Omental fat pad (tissue), 4 donors: ENCODE data around the gene MRGPRF. TPM values are rescaled to one million over a fixed set of nuclear protein-coding genes. Genes with fewer than 3 reads are reported as not detected.
A peak's percentile ranks its signal among the peaks of the same experiment; 100 is the strongest.

Experiments
- ATAC-seq: fragments of 150-250 bp; one replicate; pipeline ENCODE4 v1.9.1; 2016; ENCODE audit warnings: mild to moderate bottlenecking, moderate library complexity; ENCODE audit not compliant: low FRiP score
- DNase-seq: peaks from one replicate; pipeline ENCODE4 v3.0.0-alpha.2; 2019; ENCODE audit warnings: low spot score
- total RNA-seq, 4 donors: library from RNA; depleted of rRNA; stranded (reverse); fragments of >200 nt; gene quantifications; one replicate each; pipeline ENCODE4 v1.1.0, GENCODE V29; 2016
- TF ChIP-seq, protein P1 (sequence below), 3 donors: fragments of 450-650 bp; IDR thresholded peaks; one replicate each; pipeline ENCODE4 v1.5.1; 2016 to 2017; ENCODE audit warnings: antibody characterized with exemption in 3 of 3, mild to moderate bottlenecking in 3 of 3, moderate library complexity in 2 of 3

MRGPRF gene, protein sequence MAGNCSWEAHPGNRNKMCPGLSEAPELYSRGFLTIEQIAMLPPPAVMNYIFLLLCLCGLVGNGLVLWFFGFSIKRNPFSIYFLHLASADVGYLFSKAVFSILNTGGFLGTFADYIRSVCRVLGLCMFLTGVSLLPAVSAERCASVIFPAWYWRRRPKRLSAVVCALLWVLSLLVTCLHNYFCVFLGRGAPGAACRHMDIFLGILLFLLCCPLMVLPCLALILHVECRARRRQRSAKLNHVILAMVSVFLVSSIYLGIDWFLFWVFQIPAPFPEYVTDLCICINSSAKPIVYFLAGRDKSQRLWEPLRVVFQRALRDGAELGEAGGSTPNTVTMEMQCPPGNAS
- total RNA-seq, result 10 to 100 TPM; 27.8 to 59.4 (median 54.5) TPM

DNA sequence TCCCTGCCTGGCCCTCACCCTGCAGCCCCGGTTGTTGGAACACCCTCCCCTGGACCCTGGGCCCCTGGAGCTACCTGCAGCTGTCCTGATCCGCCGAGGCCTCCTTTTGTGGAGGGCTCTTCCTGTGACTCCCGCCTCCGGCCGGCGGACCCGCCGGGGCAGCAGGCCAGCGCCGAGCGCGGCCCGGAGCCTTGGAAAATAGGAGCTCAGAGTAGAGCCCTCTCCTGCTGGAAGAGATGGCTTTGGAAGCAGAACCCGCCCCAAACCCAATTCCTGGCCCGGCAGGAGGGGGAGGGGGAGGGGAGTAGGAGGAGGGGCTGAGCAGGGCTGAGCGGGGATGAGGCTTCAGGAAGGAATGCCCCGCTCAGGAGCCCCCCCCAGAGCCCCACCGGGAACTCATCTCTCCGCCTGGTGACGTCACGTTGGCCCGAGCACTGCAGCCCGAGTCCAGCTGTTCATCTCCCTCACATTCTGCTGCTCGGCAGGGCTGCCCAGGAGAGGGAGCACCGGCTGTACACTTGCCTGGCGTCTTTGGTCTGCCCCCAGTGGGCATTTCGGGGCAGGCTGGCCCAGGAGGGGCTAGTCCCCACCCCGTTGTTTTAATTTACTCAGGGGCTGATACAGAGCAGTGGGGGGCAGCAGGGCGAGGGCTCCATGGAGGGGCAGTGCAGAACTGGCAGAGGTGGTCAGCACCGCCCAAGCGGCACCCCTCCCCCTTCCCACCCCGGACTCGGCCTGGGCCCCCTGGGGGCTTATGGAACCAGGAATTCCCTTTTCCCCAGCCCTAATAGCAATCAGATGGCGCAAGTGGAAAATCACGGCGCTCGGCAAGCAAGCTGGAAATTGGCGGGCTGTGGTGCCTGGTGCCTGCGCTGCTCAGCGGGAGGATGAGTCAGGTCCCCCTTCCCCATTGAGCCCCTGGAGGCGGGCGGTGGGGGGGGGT is at the start of gene MRGPRF:
Gene MRGPRF, minus strand, starts transcription at position 238 of the 943 bp plus-strand sequence. CDS start 3,345 bp downstream, outside the sequence.
- TF ChIP-seq, protein P1, sequence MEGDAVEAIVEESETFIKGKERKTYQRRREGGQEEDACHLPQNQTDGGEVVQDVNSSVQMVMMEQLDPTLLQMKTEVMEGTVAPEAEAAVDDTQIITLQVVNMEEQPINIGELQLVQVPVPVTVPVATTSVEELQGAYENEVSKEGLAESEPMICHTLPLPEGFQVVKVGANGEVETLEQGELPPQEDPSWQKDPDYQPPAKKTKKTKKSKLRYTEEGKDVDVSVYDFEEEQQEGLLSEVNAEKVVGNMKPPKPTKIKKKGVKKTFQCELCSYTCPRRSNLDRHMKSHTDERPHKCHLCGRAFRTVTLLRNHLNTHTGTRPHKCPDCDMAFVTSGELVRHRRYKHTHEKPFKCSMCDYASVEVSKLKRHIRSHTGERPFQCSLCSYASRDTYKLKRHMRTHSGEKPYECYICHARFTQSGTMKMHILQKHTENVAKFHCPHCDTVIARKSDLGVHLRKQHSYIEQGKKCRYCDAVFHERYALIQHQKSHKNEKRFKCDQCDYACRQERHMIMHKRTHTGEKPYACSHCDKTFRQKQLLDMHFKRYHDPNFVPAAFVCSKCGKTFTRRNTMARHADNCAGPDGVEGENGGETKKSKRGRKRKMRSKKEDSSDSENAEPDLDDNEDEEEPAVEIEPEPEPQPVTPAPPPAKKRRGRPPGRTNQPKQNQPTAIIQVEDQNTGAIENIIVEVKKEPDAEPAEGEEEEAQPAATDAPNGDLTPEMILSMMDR (IDR thresholded peaks at IDR 0.05), result no peak
- DNase-seq (peak; percentile 83), ATAC-seq (peak; percentile 65)

DNA sequence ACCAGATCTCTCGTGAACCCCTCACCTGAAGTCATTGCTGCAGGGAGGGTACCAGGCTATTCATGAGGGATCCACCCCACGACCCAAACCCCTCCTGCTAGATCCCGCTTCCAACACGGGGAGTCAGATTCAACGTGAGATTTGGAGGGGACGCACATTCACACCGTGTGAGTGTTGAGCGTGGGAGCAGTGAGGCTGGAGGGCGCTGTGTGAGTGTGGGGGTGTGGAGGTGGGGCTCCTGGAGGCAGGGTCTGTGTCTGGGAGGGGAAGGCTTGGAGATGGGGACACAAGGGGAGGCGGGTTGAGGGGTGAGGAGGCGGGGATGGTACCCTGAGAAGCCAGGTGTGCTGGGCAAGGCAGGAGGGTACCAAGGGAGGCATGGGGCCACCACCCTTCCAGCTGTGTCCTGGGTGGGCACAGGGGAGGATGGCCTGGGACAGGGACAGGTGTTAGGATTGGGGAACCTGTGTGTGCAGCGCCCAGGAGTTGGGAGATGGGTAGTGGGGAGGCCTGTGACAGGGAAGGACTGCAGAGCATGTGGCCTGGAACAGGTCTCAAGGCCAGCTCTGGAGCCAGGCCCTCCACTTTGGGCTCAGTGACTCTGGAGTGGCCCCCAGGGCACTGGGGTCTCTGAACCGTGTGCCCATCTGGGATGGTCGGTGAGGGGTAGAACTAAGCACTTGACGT is 49.3 kb upstream of the MRGPRF start:
- no peak for ATAC-seq
- TF ChIP-seq, protein P1 (IDR thresholded peaks at IDR 0.05), result no peak
- no peak for DNase-seq

DNA sequence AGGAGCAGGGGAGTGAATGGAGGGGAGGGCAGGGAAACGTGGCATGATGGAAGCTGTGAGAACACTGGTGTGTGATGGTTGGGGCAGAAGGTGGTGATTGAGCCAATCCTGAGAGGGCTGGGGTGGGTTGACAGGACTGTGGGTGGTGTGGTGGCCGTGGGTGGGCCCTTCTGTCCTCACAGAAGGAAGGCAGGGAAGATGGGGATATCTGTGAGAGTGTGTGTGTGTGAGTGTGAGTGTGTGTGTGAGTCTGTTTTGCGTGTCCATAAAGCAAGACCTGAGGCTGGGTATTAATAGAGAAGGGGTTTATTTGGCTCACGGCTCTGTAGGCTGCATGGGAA is 48.6 kb upstream of the MRGPRF start:
- DNase-seq, result no peak
- TF ChIP-seq, protein P1 (IDR thresholded peaks at IDR 0.05), result no peak
- ATAC-seq, result no peak

DNA sequence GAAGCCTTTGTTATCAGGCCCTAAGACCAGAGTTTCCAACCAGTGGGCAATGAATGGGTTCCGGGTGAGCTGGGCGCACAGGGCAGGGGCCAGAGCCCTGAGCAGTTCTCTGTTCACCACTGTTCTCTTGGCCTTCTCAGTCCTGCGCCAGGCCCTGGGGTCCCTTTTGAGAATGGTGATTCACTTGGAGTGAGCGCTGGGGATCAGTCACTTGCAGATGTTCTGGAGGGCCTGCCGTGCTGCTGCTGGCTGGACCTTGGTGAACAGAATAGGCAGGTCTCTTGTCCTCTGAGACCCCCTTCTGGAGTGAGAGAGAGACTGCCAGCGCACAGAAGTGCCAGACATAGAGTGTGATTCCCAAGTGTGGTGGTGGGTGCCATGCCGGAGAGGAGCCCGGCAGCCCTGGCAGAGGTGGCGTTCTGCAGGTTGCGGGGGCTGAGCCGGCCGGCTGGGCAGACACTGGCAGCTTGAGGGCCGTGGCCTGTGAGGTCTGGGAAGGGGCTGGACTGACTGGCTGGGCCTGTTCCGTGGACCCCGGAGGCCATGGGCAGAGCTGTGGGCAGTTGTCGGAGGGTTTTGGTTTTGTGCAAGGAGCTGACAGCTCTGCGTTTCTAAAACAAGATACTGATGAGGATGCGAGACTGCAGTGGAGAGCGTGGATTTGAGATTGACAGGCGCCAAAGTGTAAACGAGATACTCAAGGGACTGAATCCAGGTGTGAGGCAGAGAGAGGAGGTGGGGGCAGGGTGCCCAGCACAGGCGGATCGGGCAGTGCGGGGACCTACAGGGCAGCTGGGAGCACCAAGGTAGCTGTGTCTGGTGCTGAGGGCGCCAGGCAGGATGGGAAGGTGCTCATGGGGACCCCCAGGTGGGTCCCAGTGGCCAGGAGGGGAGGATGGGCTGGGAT is 48.0 kb upstream of the MRGPRF start:
- TF ChIP-seq, protein P1 (IDR thresholded peaks at IDR 0.05), result no peak
- no peak for DNase-seq

DNA sequence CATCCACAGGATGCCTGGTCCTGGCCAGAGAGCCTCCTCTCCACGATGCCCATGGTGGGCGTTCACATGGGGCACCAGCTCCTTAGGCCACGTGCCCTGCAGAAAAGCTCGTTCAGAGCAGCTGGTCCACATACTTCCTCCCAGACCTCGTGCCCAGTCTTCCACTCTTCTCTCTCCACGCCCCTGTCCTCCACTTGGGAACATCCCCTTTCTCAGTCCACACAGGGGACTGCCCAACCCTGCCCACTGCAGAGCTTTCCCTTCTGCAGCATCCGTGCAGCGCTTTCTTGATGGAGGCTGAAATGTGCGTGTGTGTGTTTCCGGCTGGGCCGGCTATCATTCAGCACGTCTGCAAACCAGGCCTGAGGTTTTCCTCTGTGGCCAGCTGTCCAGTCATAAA is 46.9 kb upstream of the MRGPRF start:
- no peak for DNase-seq
- TF ChIP-seq, protein P1 (IDR thresholded peaks at IDR 0.05), result no peak
- no peak for ATAC-seq

More for the DNA sequence above, 48.0 kb upstream of the MRGPRF start:
- no peak for ATAC-seq

DNA sequence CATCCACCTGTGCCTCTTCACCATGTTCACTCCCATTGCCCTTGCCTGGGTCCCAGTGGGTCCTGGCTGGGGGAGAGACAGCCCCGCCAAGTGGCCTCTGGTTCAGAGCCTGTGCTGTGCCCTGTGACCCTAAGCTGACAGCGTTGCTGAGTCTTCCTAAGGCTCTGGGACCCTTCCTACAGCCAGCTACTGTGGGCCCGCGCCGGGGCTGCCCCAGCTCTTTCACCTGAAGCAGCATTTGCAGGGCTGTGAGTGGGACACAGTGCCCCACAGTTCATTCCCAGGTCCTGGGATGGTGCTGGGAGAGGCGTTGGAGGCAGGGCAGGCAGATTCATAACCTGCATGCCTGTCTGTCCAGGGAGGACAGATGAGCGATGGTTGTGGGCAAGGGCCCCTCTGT is 46.4 kb upstream of the MRGPRF start:
- TF ChIP-seq, protein P1 (IDR thresholded peaks at IDR 0.05), result no peak
- DNase-seq (no peak), ATAC-seq (no peak)
